Measurements from ENCODE around the gene EPS8L3. TPM values are rescaled to one million over a fixed set of nuclear protein-coding genes. Genes with fewer than 3 reads are reported as not detected.

The EPS8L3 gene
- total and polyA plus RNA-seq, 2 of the 8 experiments (the other 6 are each of a cell fraction or from before 2014, with no cell fraction given): not detected

DNA sequence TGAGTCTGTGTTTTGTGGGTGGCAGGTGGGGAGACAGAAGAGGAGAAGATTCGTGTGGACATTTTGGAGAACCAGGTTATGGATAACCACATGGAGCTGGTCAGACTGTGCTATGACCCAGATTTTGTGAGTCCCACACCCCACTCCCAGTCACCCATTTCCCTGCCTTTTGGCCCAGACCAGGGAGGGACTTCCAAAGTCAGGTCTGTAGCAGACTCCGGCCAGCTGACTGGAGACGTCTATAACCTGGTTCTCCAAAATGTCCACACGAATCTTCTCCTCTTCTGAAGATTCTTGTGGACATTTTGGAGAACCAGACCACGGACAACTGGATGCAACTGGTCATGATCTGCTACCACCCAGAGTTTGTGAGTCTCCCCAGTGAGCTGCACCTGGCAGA lies 50.1 kb downstream of the EPS8L3 start:
- FAIRE-seq (no peak), DNase-seq (ENCODE audit: low read depth in 1 of 2, low spot score in 2 of 2) (no peak)
- no peak overlapping the region for H3K18ac ChIP-seq (ENCODE audit: extremely low read depth, low read length)
- no peak overlapping the region for H2BK12ac ChIP-seq (ENCODE audit: low read depth, low read length)
- no peaks in the 10 kb centered on the region for H3K79me1 ChIP-seq (ENCODE audit: low read depth, low read length)
- 80% methylated on average over 5 of the region's 5 CpGs; no CpG with 5 or more reads in 1 of the 2 experiments for WGBS, 2 experiments (ENCODE audit: extremely low coverage in 1 of 2, insufficient coverage in 1 of 2, insufficient read length in 1 of 2, insufficient replicate concordance in 2 of 2, low coverage in 1 of 2, low lambda C conversion rate in 2 of 2, missing lambda C conversion rate in 1 of 2)
- no peak overlapping the region for H3K9ac ChIP-seq (replicated peaks in 1 of 4; ENCODE audit: extremely low read depth in 1 of 4, low read depth in 3 of 4, low read length in 3 of 4)
- TF ChIP-seq CHD2 (IDR thresholded peaks at IDR 0.05; ENCODE audit: low read length) (no peak), PHF8 (conservative IDR thresholded peaks at IDR 0.05; ENCODE audit: low read depth, low read length) (no peak), BRCA1 (IDR thresholded peaks at IDR 0.05; ENCODE audit: low read depth, low read length) (no peak), SP2 (IDR thresholded peaks at IDR 0.05; ENCODE audit: low read length) (no peak), RNF2 (IDR thresholded peaks at IDR 0.05; ENCODE audit: borderline replicate concordance, low read depth, low read length, missing control alignments, poor library complexity, severe bottlenecking) (no peak), TAF1 (IDR thresholded peaks at IDR 0.05; ENCODE audit: low read depth, low read length) (no peak), SAP30 (IDR thresholded peaks at IDR 0.05; ENCODE audit: insufficient read depth, insufficient replicate concordance, low read length) (no peak), TEAD4 (IDR thresholded peaks at IDR 0.05; ENCODE audit: low read depth, low read length) (no peak)
- H3K56ac ChIP-seq (replicated peaks; ENCODE audit: insufficient read length, low read depth, low read length): no peak overlapping the region
- H2BK120ac ChIP-seq (replicated peaks; ENCODE audit: low read depth, low read length): no peak overlapping the region
- CTCF ChIA-PET (ENCODE audit: partially characterized antibody): no interaction called here
- no peak overlapping the region for H2BK15ac ChIP-seq (ENCODE audit: low read length)
- H4K20me1 ChIP-seq (replicated peaks in 1 of 2; ENCODE audit: control insufficient read depth in 1 of 2, insufficient read depth in 2 of 2, low read length in 2 of 2): no peaks in the 10 kb centered on the region
- no peaks in the 10 kb centered on the region; a peak in 1 of 8 replicates for H3K36me3 ChIP-seq (ENCODE audit: control insufficient read depth in 2 of 4, insufficient read depth in 4 of 4, low read length in 3 of 4)
- H3K4me3 ChIP-seq (ENCODE audit: extremely low read depth in 1 of 4, insufficient read depth in 2 of 4, low read depth in 3 of 4, low read length in 4 of 4): no peak overlapping the region
- H3K27me3 ChIP-seq (replicated peaks in 1 of 4; ENCODE audit: control insufficient read depth in 3 of 4, extremely low read depth in 1 of 4, insufficient read depth in 3 of 4, low read length in 3 of 4): peaks cover 0 to 3% (median 0%) of the 10 kb centered on the region in 4 experiments; a peak in 1 of 7 replicates
- no peak overlapping the region for H4K5ac ChIP-seq (ENCODE audit: insufficient read length, low read depth, low read length)
- H3K4ac ChIP-seq (replicated peaks; ENCODE audit: insufficient read length, low read depth, low read length): no peak overlapping the region
- H3K23me2 ChIP-seq (ENCODE audit: low read depth, low read length): no peaks in the 10 kb centered on the region
- no peak overlapping the region for H3K4me2 ChIP-seq (ENCODE audit: insufficient read depth in 1 of 2, low read depth in 2 of 2, low read length in 2 of 2)
- H2BK5ac ChIP-seq (ENCODE audit: low read depth, low read length): no peak overlapping the region
- H3K14ac ChIP-seq (ENCODE audit: insufficient read length): no peak overlapping the region
- H3K79me2 ChIP-seq (ENCODE audit: control insufficient read depth in 1 of 2, insufficient read depth in 2 of 2, low read length in 2 of 2): no peaks in the 10 kb centered on the region
- H3K23ac ChIP-seq (ENCODE audit: insufficient read length): no peak overlapping the region
- no peak overlapping the region for H2BK20ac ChIP-seq (ENCODE audit: low read length)
- no peak overlapping the region for H2AK5ac ChIP-seq (ENCODE audit: low read depth, low read length)
- POLR2A ChIA-PET (ENCODE audit: partially characterized antibody): no interaction called here
- H2AFZ ChIP-seq (ENCODE audit: low read length): no peak overlapping the region
- no peak overlapping the region for H4K8ac ChIP-seq (ENCODE audit: extremely low read depth, insufficient read depth, low read length)
- H4K91ac ChIP-seq (replicated peaks; ENCODE audit: insufficient read length, low read length): no peak overlapping the region
- H3K27ac ChIP-seq (ENCODE audit: low read depth, low read length): no peak overlapping the region
- peaks cover 4 to 5% of the 10 kb centered on the region in 2 experiments; a peak in 2 of 4 replicates for H3K9me3 ChIP-seq (ENCODE audit: insufficient read depth in 2 of 2, low read depth in 1 of 2, low read length in 1 of 2)
- H3K4me1 ChIP-seq (replicated peaks in 1 of 4; ENCODE audit: control insufficient read depth in 3 of 4, insufficient read depth in 4 of 4, low read length in 3 of 4): no peaks in the 10 kb centered on the region; a peak in 1 of 7 replicates

Measured in H1 (cell line).